GM19438 (cell line): ENCODE results near the gene STT3A.
A peak's percentile ranks its signal among the peaks of the same experiment; 100 is the strongest.

Experiments
- ATAC-seq: cut with Tn5 transposase; IDR thresholded peaks from one replicate; pipeline ENCODE4 v1.9.1; 2021; ENCODE audit warnings: low read depth; ENCODE audit not compliant: unreplicated experiment

STT3A gene

GRCh38 chr11:125587480-125587879 is 5.2 kb upstream of the STT3A start:
- ATAC-seq, result no peak

GRCh38 chr11:125588505-125588904 is 4.1 kb upstream of the STT3A start:
- no peak for ATAC-seq

GRCh38 chr11:125591649-125592304 is 875 bp upstream of the STT3A start:
- peak; percentile 22 for ATAC-seq

- ATAC-seq, result peak; percentile 0
These were observed 615 bp downstream of the STT3A start for GRCh38 chr11:125593114-125593820.

GRCh38 chr11:125594958-125595357 is 2.3 kb downstream of the STT3A start:
- ATAC-seq, result no peak

- ATAC-seq, result no peak
These were observed 8.0 kb downstream of the STT3A start for GRCh38 chr11:125600663-125601062.

GRCh38 chr11:125603207-125603606 is 10.6 kb downstream of the STT3A start:
- ATAC-seq, result no peak

GRCh38 chr11:125605417-125605816 is 12.8 kb downstream of the STT3A start:
- no peak for ATAC-seq

GRCh38 chr11:125609545-125609944 is 16.9 kb downstream of the STT3A start:
- no peak for ATAC-seq

- no peak for ATAC-seq
These were observed 25.7 kb downstream of the STT3A start for GRCh38 chr11:125618383-125618782.

GRCh38 chr11:125621995-125622394 is 29.3 kb downstream of the STT3A start:
- no peak for ATAC-seq

GRCh38 chr11:125623064-125623463 is 30.4 kb downstream of the STT3A start:
- no peak for ATAC-seq

GRCh38 chr11:125624756-125625213 is 32.1 kb downstream of the STT3A start, which contains the start of gene CHEK1:
Gene CHEK1 (plus strand): TSS chr11:125625163. CDS start chr11:125626769, 1,606 bp downstream.
- ATAC-seq, result no peak

- no peak for ATAC-seq
These were observed 32.6 kb downstream of the STT3A start for GRCh38 chr11:125625225-125625629.

GRCh38 chr11:125625630-125626287 is 33.1 kb downstream of the STT3A start:
- peak; percentile 79 for ATAC-seq

- peak; percentile 41 for ATAC-seq
These were observed 33.8 kb downstream of the STT3A start for GRCh38 chr11:125626288-125626950.

- no peak for ATAC-seq
These were observed 34.7 kb downstream of the STT3A start for GRCh38 chr11:125627236-125627910.

- no peak for ATAC-seq
These were observed 45.2 kb downstream of the STT3A start for GRCh38 chr11:125637840-125638239.

GRCh38 chr11:125638315-125638714 is 45.7 kb downstream of the STT3A start:
- ATAC-seq, result no peak

- no peak for ATAC-seq
These were observed 53.2 kb downstream of the STT3A start for GRCh38 chr11:125645871-125646270.
